ENCODE results near the gene DLG1.

DLG1 gene

DNA sequence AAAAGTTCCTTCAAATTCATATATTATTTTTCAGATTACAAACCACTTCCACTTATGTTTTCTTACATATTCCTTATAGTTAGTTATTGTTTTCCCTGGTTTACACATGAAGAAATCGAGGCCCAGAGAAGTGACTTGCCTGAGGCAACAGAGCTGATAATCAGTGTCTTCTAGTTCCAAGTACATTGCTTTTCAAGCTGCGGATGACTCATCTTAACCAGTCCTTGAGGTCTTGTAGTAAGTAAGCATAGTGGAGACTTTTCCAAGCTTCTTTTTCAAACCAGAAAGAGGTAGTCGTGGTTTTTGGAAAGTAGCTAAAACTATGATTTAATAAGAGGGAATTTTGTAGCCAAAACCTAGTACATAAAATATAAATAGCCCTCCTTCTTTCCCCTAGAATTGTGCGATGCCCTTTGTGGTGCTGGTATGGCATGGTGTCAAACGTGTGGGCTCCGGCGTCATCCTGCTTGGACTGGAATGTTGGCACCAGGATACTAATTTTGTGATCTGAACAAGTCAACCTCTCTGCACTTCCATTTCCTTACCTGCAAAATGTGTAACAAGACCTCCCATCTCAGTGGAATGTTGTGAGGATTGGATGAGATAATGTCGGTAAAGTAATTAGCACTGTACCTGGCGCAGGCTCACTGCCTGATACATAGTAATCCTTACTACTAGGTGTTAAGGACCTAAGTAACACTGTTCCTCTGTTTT lies 19.0 kb upstream of the DLG1 start:
- DNase-seq, result no peak

DNA sequence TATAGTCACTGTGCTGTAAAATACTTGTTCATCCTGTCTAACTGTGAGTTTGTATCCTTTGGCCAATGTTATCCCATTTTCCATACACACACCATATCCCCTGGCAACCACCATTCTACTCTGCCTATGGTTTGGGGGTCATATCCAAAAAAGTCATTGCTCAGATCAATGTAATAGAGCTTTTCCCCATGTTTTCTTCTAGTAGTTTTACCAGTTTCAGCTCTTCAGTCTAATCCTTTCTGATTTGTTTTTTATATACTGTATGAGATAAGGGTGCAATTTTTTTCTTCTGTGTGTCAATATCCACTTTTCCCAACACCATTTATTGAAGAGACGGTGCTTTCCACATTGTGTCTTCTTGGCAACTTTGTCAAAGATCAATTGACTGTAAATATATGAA lies 14.0 kb upstream of the DLG1 start:
- DNase-seq, result no peak

DNA sequence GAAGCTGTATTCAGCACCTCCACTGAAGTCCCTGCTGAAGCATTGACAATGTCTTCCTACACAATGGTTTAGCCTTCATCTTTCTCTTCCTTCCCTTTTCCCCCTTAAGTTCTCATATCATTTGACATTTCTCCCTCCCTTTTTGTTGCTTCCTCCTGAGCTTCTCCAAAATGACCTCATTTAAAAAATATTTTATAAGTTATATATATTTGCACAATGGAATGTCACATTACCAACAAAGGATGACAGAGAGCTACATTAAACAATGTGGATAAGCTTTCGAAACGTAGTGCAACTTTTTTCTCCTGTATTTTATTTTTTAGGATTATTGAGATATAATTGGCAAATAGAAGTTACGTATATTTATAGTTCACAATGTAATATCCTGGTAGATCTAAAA lies 13.2 kb upstream of the DLG1 start:
- DNase-seq, result no peak

DNA sequence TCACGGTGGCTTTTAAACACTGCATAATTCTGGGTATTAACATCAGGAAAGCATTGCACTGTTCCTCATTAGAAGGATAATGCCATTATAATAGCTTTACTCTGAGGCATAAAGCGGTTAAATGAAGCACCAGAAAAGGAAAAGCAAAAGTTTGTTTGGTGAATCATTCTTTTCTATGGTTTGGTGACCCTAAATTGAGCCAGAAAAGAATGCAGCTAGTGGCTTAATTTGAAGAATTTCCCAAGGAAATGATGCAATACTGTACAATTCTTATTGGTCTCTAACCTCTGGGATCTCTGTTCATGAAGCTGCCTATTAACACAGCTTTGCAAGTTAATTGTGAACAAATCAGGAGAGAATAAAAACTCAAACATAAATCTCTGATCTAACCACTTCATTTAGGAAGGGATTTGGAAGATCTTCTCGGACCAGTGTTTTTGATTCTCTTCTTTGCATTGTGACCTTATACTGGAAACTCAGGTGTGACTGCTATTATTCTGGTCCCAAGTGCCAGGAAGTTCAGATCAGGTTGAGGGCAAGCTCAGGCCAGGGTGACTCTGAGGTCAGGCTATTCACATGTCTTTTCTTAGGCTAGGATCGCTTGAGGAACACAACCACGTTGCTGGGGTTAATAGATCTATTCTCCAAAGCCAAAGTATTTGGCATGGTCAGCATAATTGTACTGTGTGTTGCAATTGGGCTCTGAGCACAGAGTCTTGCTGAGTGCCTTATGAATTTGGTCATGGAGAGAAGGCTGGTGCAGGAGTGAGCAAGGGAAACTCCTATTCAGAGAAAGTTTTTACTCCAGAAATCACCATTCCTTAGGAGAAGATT lies 11.3 kb upstream of the DLG1 start:
- DNase-seq, result no peak

DNA sequence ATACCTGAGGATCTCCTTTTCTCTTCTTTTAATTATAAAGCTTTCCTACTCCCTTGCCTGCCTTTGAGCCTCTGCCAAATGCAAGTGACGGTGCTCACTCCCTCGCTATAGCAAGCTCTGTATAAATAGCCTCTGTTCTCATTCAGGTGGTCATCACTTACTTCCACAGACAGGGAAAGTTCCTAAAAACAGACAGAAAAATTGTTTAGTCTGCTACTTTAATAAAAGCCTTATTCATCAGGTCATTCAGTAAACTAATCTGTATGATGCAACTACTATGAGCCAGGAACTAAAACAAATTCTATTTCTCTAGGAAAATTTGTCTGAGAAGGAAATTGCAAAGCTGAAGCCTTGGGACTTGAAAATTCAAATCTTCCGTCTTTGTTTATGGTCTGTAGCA lies 10.2 kb upstream of the DLG1 start:
- no peak for DNase-seq

DNA sequence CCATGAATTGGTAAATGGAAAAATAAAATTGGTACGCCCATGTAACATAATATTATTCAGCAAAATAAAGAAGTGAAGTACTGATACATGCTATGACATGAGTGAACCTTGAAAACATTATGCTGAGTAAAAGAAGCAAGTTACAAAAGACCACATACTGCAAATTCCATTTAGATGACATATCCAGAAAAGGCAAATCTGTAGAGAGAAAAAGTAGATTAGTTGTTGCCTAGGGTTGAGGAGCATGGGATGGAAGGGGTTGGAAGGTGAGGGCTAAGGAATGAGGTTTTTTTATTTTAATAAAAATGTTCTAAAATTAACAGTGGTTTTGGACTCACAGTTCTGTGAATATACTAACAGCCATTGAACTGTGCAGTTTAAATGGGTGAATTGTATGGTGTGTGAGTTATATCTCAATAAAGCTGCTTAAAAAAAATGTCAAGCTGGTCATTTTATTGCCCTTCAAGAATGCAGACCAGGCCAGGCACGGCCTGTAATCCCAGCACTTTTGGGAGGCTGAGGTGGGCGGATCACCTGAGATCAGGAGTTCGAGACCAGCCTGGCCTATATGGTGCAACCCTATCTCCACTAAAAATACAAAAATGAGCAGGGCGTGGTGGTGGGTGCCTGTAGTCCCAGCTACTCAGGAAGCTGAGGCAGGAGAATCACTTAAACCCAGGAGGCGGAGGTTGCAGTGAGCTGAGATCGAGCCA lies 8.1 kb upstream of the DLG1 start:
- DNase-seq, result no peak

DNA sequence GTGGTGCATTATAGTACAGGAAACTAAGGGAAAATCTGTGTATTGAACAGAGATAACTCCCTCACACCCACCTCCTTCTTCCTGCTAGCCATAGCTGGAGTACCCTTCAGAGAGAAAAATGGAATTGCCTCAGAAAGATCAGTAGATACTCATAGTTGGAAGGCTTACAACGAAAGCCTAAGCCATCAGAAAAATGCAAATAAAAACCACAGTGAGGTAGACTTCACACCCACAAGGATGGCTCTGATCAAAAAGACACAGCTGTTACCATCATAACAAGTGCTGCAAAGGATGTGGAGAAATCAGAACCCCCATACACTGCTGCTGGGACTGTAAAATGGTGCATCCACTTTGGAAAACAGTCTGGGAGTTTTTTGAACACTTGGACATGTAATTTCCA lies 7.4 kb upstream of the DLG1 start:
- no peak for DNase-seq

DNA sequence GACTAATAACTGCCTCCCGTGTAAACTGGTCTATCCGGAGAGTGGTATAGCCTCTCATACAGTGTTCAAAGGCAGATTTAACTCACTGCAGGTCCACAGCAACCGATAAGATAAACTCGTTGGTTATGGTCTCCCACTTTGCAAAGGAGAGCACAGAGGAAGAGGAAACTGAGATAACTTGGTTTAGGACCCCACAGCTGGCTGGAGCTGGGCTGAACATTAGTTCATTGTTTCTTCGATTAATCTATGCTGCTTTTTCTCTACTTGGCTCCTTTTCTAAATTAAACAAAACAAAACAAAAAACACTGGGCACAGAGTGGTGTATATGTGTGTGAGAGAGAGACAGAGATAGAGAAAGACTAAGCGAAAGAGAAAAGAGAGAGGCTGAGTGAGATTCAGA lies 5.0 kb upstream of the DLG1 start:
- no peak for DNase-seq

DNA sequence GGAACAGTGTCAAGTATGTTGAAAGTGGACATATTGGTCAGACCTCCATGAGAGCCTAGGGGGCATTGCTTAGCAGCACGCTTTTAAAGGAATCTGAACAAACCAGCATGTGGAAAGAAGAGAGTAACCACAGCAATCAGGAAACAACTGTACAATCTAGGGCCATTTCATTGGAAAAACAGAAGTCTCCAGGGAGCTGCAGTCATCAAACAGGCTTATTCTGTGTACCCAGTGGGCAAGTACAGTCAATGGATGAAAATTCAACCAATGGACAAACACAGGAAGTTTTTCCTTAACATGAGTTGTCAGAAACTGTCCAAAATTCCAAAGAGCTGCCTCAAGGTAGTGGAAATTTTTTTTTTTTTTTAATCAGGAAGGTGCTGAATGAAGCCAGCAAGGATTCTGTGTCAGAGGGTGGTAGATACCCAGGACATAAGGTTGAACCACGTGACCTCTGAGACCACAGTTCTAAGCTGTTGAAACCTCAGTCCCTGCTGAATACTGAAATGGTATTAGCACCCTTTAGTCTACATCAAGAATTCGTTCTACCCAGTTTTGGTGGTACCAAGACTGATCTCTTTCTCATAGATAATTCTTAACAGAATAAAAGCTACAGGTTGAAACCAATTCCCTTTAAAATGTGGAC lies 4.4 kb upstream of the DLG1 start:
- no peak for DNase-seq

DNA sequence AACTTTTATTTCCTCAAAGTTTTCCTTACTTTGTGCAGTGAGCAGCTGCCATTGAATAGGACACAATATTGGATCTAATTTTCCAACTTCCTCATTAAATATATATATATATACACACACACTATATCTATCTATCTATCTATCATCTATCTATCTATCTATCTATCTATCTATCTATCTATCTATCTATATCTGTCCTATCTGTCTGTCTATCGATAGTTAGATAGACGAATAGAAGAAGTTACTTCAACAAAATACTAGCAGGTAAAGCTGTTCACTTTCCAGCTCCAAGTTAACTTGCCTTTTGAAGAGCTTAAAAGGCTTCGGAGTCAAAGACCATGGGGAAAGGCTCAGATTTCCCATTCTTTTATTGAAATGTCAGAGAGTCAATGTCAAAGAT lies 3.6 kb upstream of the DLG1 start:
- no peak for DNase-seq

DNA sequence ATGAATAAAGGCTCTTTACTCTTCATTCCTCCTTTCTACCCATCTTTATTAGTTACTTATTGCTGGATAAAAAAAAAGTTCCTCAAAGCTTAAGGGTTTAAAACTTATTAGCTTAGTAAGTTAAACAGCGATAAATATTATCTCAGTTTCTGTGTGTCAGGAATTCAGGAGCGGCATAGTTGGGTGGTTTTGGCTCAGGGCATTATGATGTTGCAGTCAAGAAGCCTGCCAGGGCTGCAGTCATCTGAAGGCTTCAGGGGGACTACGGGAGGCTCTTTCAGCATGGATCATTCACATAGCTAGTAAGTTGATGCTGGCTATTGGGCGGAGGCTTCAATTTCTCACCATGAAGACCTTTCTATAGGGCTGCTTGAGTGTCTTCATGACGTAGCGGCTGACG lies 1.9 kb upstream of the DLG1 start:
- no peak for DNase-seq

DNA sequence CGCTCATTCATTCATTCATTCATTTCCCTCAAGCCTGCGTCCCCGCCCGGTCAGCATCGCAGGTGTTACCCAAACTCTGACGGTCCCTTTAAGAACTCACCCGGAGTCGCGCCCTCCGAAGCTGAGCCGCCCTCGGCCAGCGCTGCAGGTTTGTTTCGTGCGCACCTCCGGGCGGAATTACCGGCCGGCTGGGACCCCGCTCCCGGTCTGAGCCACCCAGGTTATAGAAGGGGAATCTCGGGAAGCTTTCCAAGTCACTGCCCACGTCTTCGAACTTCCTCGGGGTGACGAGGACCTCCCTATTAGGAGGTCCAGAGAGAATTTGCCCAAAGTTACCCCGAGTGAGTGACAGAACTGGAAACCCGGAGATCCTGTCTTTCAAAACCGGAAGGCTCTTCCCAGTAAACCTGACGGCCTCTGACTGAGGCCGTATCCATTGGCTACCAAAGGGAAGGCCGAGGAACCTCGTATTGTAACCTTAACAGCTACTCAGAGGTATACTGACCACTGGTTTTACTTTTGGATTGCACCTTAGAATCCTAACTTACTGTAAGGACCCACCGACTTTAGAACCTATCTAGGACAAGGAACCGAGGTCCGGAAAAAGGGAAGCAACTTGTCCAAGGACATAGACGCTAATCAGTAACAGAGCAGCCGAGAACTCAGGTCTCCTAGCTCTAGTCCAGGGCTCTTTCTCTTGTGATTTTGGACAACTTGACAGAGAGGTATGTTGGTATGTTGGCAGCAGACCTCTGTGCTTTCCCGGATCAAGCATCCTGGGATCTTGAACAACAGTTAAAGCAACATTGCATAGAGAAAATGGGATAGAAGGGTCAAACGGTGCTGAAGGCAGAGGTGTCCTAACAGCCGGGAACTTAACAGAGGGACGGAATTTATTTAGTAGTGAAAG lies 788 bp upstream of the DLG1 start:
- peak; percentile 55 for DNase-seq

DNA sequence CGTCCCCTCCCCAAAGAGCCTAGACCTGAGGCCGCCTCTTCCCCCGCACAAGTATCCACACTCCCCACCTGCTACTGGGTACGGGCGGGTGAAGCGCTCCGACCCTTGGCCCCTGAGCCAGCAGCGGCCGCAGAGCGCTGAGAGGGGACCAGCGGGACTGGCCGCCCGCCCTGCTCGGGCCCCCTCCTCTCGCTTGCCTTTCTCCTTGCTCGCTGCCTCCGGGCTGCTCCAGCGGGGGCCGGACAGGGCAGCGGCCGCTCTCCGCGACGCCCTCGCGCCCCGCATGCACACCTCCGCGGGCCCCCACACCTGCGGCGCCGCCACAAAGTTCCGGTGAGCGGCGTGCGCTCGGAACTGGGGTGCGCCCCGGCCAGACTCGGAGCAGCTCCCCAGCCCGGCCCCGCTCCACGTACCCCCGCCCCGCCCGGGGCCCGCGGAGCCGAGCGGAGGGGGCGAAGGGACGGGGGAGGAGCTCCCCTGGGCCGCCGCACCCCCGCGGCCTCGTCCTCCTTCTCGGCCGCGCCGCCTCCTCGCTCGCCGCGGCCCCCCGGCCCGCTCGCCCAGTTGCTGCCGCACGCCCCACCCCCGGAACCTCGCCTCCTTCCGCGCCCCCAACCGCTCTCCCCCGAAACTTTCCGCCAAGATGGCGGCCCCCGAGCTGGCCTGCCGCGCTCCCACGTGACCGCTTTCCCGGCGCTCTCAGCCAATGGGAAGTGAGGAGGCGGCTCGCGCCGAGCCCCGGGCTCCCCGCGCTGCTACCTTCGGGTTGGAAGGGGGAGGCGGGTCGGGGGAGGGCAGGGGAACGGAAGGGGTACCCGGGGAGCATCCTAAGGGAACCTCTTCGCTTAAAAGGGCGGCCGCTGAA lies 704 bp downstream of the DLG1 start:
- DNase-seq, result peak; percentile 89

DNA sequence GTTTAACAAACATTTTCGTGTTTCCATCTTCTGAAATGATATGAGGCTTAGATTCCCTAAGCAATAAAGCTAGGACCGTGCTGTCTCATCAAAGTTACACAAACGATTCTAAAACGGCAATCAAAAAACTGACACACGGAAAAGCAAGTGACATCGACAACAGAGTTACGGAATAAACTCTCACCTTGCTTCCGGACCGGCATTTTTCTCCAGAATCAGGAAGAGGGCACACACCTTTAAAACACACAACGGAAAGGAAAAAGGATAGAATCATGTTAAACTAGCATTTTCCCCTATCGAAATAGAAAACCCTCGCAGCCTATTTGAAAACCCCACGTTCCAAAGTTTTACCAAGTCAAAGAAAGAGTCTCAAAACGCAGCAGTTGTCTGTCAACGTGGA lies 1.4 kb downstream of the DLG1 start:
- DNase-seq, result no peak

DNA sequence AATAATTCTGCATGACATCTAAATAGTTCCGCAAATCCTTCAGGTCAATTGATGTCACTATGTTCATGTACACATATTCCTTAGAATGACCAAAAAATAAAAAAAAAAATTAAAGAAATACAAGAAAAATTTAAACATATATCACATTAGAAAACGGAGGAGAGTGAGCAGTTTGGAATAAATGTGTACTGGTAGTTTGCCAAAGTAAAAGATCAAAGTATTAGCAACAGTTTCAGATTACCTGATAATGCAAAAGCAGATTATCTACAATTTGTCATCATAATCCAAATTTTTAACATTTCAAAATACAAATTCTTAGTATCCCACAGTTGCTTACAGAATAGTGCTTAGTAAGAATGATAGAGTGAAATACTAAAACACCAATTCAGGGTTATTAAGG lies 1.9 kb downstream of the DLG1 start:
- no peak for DNase-seq

DNA sequence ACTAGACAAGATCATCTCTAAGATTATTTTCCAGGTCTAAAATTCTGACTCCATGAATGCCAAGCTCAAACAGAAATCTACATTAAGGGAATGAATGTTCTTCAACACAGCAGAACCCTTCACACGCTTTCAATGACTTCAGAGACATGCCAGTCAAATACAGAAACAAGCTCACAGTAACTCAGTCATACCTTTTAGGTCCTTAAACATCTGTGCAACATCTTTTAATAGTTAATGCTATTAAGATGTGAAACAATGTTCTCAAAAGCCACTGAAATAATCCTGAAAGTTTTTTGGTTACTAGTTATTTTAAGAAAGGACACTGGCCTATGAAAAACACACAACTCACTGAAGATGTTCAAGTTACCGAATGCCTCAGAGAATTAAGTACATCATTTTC lies 2.5 kb downstream of the DLG1 start:
- DNase-seq, result no peak

DNA sequence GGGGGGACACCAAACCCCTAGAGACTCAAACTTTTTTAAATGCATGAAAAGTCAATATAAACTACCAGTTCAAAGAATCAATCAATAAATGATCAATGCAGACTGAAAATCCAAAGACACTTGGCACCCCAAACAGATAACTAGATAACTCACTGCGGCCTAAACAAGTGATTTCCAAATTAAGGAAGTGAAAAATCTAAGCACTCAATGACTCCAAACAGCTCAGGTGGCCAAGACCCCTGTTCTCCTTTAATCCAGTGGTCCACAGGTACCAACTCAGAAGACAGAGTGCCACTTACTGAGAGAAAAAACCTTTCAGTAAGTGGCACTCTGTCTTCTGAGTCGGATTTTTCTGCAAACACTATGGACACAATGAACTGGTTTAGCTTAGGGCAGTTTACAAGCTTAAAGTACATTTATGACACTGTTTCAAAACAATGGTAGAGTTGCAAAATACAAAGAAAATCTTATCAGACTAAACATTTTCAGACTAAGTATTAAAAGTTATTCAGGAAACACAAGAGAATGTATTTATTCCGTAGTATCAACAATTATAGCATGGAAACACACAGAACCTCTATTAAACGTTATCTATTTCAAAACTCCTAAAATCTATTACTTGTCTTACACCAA lies 4.7 kb downstream of the DLG1 start:
- DNase-seq, result no peak

DNA sequence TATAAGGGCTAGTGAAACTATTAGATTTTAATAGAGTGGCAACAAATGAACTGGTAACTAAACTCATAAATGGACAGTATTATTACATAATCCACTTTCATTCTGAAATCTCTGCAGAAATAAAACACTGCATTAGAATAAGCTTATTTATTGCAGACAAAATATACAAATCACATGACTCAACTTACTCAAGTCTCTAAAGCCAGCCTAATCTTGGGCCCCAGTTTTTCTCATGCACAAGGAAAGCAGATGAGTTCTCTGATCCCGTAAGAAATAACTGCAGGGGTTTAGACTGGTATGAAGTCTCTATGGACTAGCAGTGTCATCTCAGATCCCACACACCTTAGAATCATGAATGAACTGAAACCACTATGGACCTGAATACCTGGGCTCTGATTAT lies 5.8 kb downstream of the DLG1 start:
- no peak for DNase-seq

DNA sequence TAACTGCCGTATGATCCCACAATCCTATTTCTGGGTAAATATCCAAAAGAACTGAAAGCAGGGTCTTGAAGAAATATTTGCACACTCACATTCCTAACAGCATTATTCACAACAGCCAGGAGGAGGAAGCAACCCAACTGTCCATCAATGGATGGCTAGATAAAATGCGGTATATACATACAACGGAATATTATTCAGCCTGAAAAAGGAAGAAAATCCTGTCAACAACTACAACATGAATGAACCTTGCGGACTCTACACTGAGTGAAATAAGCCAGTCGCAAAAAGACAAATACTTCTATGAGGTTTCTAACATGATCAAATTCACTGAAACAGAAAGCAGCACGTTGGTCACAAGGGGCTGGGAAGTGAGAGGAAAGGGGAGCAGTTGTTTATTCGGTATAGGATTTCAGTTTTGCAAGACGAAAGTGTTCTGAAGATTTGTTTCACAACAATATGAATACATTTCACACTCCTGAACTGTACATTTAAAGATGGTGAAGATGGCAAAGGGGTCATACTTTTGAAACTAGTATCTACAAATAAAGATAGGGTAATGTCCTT lies 6.2 kb downstream of the DLG1 start:
- no peak for DNase-seq

DNA sequence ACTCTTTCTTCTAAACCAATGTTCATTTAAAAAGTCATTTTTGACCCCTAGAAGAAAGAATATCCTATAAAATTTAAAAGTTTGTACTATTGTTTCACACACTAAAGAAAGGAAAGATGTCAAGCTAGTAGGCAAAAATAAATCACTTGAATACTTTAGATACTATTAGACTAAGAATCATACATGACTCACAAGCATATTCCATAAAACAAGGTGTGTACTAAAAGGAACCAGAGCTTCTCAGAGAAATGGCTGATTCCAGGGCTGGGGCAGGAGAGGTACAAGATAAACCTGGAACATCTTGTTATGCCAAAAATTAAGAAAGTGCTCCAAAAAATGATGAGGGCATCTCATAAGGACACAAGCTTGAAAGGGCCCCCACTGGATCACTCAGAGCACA lies 8.7 kb downstream of the DLG1 start:
- DNase-seq, result no peak

DNA sequence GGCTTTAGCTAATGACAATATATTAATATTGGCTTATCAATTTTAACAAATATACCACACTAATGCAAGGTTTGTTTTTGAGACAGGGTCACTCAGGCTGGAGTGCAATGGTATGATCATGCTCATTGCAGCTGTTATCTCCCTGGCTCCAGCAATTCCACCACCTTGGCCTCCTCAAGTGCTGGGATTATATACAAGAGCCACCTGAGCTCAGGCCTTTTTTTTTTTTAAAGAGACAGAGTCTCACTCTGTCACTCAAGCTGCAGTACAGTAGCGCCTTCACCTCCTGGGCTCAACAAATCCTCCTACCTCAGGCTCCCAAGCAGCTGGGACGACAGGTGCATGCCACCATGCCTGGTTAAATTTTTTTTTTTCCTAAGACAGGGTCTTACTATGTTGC lies 11.7 kb downstream of the DLG1 start:
- peak; percentile 14 for DNase-seq
